K562 (cell line): ENCODE results near the gene ZNF609. TPM values are rescaled to one million over a fixed set of nuclear protein-coding genes. Genes with fewer than 3 reads are reported as not detected.

Source experiments
- BRCA1 ChIP-seq, 2 experiments: fragments of 450-650 bp in 1 of 2; sonication (generic) in 1 of 2; formaldehyde crosslinking in 1 of 2; IDR thresholded peaks; 2 replicates each; pipeline versions ENCODE4 v1.5.0 to v1.6.1; 2017 to 2020; ENCODE audit warnings: mild to moderate bottlenecking in 1 of 2, missing genetic modification reagents in 1 of 2
- ELF1 ChIP-seq: fragments of 200-800 bp; sonication (Bioruptor generic); IDR thresholded peaks from 2 replicates; pipeline ENCODE4 v1.6.1; 2016; ENCODE audit warnings: missing genetic modification characterization, missing compliant biosample characterization
- EP400 ChIP-seq: fragments of 450-650 bp; IDR thresholded peaks from 2 replicates; pipeline ENCODE4 v1.6.1; 2017; ENCODE audit warnings: antibody characterized with exemption, mild to moderate bottlenecking, moderate library complexity
- KAT2B ChIP-seq: IDR thresholded peaks from one replicate; pipeline ENCODE4 v1.6.1; 2012; ENCODE audit warnings: low read depth, mild to moderate bottlenecking, control low read depth, inconsistent platforms, low read length, moderate library complexity
- KAT8 ChIP-seq: fragments of 450-650 bp; IDR thresholded peaks from 2 replicates; pipeline ENCODE4 v1.6.1; 2016; ENCODE audit warnings: low read depth, mild to moderate bottlenecking
- MTA2 ChIP-seq: fragments of 450-650 bp; IDR thresholded peaks from 2 replicates; pipeline ENCODE4 v1.6.1; 2016; ENCODE audit warnings: low read depth
- MTF1 ChIP-seq: fragments of 250-450 bp; sonication (Bioruptor Pico); IDR thresholded peaks from 2 replicates; pipeline ENCODE4 v1.9.0; 2021; ENCODE audit warnings: moderate library complexity, mild to moderate bottlenecking, inconsistent platforms, borderline replicate concordance
- NBN ChIP-seq: fragments of 450-650 bp; IDR thresholded peaks from 2 replicates; pipeline ENCODE4 v1.6.1; 2016; ENCODE audit warnings: low read depth, mild to moderate bottlenecking
- PCBP2 ChIP-seq: fragments of 200-400 bp; formaldehyde crosslinking; IDR thresholded peaks from 2 replicates; pipeline ENCODE4 v1.6.1; 2018; ENCODE audit warnings: low read length, low read depth, mild to moderate bottlenecking, moderate library complexity; ENCODE audit not compliant: poor library complexity, severe bottlenecking
- PHF20 ChIP-seq: fragments of 450-650 bp; IDR thresholded peaks from 2 replicates; pipeline ENCODE4 v1.6.1; 2018; ENCODE audit not compliant: partially characterized antibody
- RBBP5 ChIP-seq: fragments of 200-600 bp; sonication (generic); IDR thresholded peaks from 2 replicates; pipeline ENCODE4 v1.6.1; 2012; ENCODE audit warnings: borderline replicate concordance, mild to moderate bottlenecking, low read length, control low read depth, inconsistent platforms; ENCODE audit not compliant: insufficient read depth, poor library complexity, severe bottlenecking
- SMARCE1 ChIP-seq: fragments of 450-650 bp; IDR thresholded peaks from 2 replicates; pipeline ENCODE4 v1.7.1; 2016; ENCODE audit warnings: mild to moderate bottlenecking
- SNRNP70 ChIP-seq: fragments of 200-400 bp; formaldehyde crosslinking; optimal IDR thresholded peaks from 2 replicates; pipeline ENCODE3; 2017; ENCODE audit warnings: low read depth, low read length
- STAG1 ChIP-seq: sonication (generic); formaldehyde crosslinking; IDR thresholded peaks from 2 replicates; pipeline ENCODE4 v1.5.0; 2020; ENCODE audit warnings: missing genetic modification reagents, borderline replicate concordance
- ZBTB26 ChIP-seq: fragments of 450-650 bp; formaldehyde crosslinking; IDR thresholded peaks from 2 replicates; pipeline ENCODE4 v1.4.0; 2022; ENCODE audit warnings: missing genetic modification characterization
- ZNF583 ChIP-seq: fragments of 250-450 bp; sonication (Bioruptor Pico); IDR thresholded peaks from 2 replicates; pipeline ENCODE4 v1.4.0; 2020
- ZNF695 ChIP-seq: fragments of 450-650 bp; formaldehyde crosslinking; IDR thresholded peaks from 2 replicates; pipeline ENCODE4 v1.4.0; 2020; ENCODE audit warnings: mild to moderate bottlenecking, moderate library complexity
- ZNF707 ChIP-seq: fragments of 250-450 bp; sonication (Bioruptor Pico); conservative IDR thresholded peaks from 2 replicates; pipeline ENCODE4 v1.8.0; 2022; ENCODE audit warnings: inconsistent platforms, mild to moderate bottlenecking, moderate library complexity
- polyA plus RNA-seq, 8 experiments: library from polyadenylated mRNA; depleted of rRNA in 4 of 8; stranded (reverse) in 5 of 8; unstranded in 3 of 8; fragments of >200 nt; fragmentation: Nextera tagmentation in 2 of 8; fragmentation: Illumina TruSeq in 1 of 8; extraction: Ambion mirVana in 2 of 8; extraction: Trizol in 1 of 8; gene quantifications; 2 replicates each; pipeline versions ENCODE4 v1.2.1 to v1.2.3, GENCODE V29; 2011 to 2014; ENCODE audit warnings: inconsistent platforms in 1 of 8, missing spikeins in 1 of 8
- total RNA-seq, 7 experiments: library from RNA; depleted of rRNA in 6 of 7; stranded (reverse); fragments of >200 nt in 6 of 7; fragmentation: Illumina TruSeq in 2 of 7; extraction: Trizol in 2 of 7; gene quantifications; 2 replicates each; pipeline versions ENCODE4 v1.2.1 to v1.2.3, GENCODE V29; 2011 to 2021; ENCODE audit warnings: low replicate concordance in 1 of 7
- TF ChIP-seq, protein P1 (sequence below), 3 experiments: IDR thresholded peaks in 2 of 3; conservative IDR thresholded peaks in 1 of 3; 2 replicates each; pipeline ENCODE4 v1.5.1; 2011 to 2012; ENCODE audit warnings: low read length in 3 of 3, mild to moderate bottlenecking in 3 of 3, control low read depth in 2 of 3, improper control_type of control experiment in 1 of 3, inconsistent platforms in 1 of 3, low read depth in 1 of 3, mixed read lengths in 1 of 3, moderate library complexity in 1 of 3; ENCODE audit not compliant: insufficient read depth in 2 of 3
- TF ChIP-seq, protein P2 (sequence below): fragments of 450-650 bp; IDR thresholded peaks from 2 replicates; pipeline ENCODE4 v1.6.1; 2017; ENCODE audit warnings: antibody characterized with exemption
- TF ChIP-seq, protein P3 (sequence below): fragments of 150-350 bp; IDR thresholded peaks from 2 replicates; pipeline ENCODE4 v1.6.1; 2014; ENCODE audit warnings: low read depth, mild to moderate bottlenecking, low read length, borderline replicate concordance

ZNF609 gene
- total and polyA plus RNA-seq, 9 of the 15 experiments (the other 6 are each of a cell fraction or from before 2014, with no cell fraction given), result 3.0 to 38.7 (median 17.8) TPM

DNA sequence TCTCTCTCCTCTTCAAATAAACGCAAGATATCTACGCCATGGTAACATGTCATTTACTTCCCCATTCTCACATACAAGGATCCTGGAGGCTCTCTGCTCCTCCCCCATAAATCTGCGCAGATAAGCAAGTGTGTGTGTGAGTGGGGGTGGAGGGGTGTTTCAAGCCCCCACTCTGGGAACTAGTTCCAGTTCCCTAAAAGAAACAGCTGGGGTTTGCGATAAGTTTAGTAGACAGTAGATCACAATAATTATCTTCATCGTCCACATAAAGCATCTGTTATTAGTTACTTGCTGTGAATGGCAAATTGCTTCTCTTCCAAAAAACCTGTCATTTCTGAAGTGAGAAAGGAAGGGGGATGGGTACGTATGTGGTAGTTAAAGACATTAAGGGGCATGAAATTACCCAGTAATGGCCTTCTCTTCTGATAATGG, 235.2 kb downstream of the ZNF609 start (continued):
- no peak for TF ChIP-seq KAT2B
- no peak for TF ChIP-seq KAT8
- no peak for TF ChIP-seq STAG1
- TF ChIP-seq, protein P1, sequence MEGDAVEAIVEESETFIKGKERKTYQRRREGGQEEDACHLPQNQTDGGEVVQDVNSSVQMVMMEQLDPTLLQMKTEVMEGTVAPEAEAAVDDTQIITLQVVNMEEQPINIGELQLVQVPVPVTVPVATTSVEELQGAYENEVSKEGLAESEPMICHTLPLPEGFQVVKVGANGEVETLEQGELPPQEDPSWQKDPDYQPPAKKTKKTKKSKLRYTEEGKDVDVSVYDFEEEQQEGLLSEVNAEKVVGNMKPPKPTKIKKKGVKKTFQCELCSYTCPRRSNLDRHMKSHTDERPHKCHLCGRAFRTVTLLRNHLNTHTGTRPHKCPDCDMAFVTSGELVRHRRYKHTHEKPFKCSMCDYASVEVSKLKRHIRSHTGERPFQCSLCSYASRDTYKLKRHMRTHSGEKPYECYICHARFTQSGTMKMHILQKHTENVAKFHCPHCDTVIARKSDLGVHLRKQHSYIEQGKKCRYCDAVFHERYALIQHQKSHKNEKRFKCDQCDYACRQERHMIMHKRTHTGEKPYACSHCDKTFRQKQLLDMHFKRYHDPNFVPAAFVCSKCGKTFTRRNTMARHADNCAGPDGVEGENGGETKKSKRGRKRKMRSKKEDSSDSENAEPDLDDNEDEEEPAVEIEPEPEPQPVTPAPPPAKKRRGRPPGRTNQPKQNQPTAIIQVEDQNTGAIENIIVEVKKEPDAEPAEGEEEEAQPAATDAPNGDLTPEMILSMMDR (IDR thresholded peaks at IDR 0.05 in 2 of 3, conservative IDR thresholded peaks at IDR 0.05 in 1 of 3; ENCODE audit: insufficient read depth in 2 of 3, low read depth in 1 of 3, low read length in 3 of 3), result 0 out of 6 replicates have a peak, but pooled peaks of 1 of the 3 experiments have one; percentile 0
- TF ChIP-seq, protein P2, sequence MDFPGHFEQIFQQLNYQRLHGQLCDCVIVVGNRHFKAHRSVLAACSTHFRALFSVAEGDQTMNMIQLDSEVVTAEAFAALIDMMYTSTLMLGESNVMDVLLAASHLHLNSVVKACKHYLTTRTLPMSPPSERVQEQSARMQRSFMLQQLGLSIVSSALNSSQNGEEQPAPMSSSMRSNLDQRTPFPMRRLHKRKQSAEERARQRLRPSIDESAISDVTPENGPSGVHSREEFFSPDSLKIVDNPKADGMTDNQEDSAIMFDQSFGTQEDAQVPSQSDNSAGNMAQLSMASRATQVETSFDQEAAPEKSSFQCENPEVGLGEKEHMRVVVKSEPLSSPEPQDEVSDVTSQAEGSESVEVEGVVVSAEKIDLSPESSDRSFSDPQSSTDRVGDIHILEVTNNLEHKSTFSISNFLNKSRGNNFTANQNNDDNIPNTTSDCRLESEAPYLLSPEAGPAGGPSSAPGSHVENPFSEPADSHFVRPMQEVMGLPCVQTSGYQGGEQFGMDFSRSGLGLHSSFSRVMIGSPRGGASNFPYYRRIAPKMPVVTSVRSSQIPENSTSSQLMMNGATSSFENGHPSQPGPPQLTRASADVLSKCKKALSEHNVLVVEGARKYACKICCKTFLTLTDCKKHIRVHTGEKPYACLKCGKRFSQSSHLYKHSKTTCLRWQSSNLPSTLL, result peak; percentile 85
- no peak for TF ChIP-seq BRCA1 (IDR thresholded peaks at IDR 0.05)
- no peak for TF ChIP-seq BRCA1 (CRISPR knock-in tag; IDR thresholded peaks at IDR 0.05)
- no peak for TF ChIP-seq SNRNP70
- no peak for TF ChIP-seq PCBP2
- TF ChIP-seq ZNF707 (CRISPR knock-in tag), result no peak
- peak; percentile 98 for TF ChIP-seq MTA2
- TF ChIP-seq ZNF695 (CRISPR knock-in tag), result no peak
- TF ChIP-seq MTF1 (CRISPR knock-in tag), result no peak
- TF ChIP-seq RBBP5, result no peak
- peak; percentile 100 for TF ChIP-seq SMARCE1
- peak; percentile 42; the same call in 1 of the 2 replicates for TF ChIP-seq ZNF583 (CRISPR knock-in tag)
- no peak; the same call in 1 of the 2 replicates for TF ChIP-seq EP400
- TF ChIP-seq ELF1 (tag), result 0 out of 2 replicates have a peak, but pooled peaks have one; percentile 64
- peak; percentile 39 for TF ChIP-seq PHF20
- TF ChIP-seq ZBTB26 (CRISPR knock-in tag), result peak; percentile 61; the same call in 1 of the 2 replicates
- peak; percentile 95 for TF ChIP-seq NBN
- TF ChIP-seq, protein P3, sequence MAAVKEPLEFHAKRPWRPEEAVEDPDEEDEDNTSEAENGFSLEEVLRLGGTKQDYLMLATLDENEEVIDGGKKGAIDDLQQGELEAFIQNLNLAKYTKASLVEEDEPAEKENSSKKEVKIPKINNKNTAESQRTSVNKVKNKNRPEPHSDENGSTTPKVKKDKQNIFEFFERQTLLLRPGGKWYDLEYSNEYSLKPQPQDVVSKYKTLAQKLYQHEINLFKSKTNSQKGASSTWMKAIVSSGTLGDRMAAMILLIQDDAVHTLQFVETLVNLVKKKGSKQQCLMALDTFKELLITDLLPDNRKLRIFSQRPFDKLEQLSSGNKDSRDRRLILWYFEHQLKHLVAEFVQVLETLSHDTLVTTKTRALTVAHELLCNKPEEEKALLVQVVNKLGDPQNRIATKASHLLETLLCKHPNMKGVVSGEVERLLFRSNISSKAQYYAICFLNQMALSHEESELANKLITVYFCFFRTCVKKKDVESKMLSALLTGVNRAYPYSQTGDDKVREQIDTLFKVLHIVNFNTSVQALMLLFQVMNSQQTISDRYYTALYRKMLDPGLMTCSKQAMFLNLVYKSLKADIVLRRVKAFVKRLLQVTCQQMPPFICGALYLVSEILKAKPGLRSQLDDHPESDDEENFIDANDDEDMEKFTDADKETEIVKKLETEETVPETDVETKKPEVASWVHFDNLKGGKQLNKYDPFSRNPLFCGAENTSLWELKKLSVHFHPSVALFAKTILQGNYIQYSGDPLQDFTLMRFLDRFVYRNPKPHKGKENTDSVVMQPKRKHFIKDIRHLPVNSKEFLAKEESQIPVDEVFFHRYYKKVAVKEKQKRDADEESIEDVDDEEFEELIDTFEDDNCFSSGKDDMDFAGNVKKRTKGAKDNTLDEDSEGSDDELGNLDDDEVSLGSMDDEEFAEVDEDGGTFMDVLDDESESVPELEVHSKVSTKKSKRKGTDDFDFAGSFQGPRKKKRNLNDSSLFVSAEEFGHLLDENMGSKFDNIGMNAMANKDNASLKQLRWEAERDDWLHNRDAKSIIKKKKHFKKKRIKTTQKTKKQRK, result no peak
